GM12878 (cell line): ENCODE results near the gene TTC31. TPM values are rescaled to one million over a fixed set of nuclear protein-coding genes. Genes with fewer than 3 reads are reported as not detected.

ENCODE experiments used
- ASH2L ChIP-seq: fragments of 300-600, 200-600 bp; sonication (generic); IDR thresholded peaks from 2 replicates; pipeline ENCODE4 v1.6.1; 2017; ENCODE audit warnings: low read depth, mild to moderate bottlenecking, borderline replicate concordance
- ATF2 ChIP-seq: IDR thresholded peaks from 2 replicates; pipeline ENCODE4 v1.6.1; 2012; ENCODE audit warnings: low read length, inconsistent platforms
- BACH1 ChIP-seq: fragments of 450-650 bp; IDR thresholded peaks from 2 replicates; pipeline ENCODE4 v1.6.1; 2017; ENCODE audit warnings: mild to moderate bottlenecking, borderline replicate concordance
- BHLHE40 ChIP-seq, 2 experiments: fragments of 450-650 bp in 1 of 2; IDR thresholded peaks; 2 replicates each; pipeline ENCODE4 v1.6.1; 2011 to 2017; ENCODE audit warnings: low read depth in 2 of 2, borderline replicate concordance in 1 of 2, improper control_type of control experiment in 1 of 2, low read length in 1 of 2, mild to moderate bottlenecking in 1 of 2
- CHD1 ChIP-seq: IDR thresholded peaks from 2 replicates; pipeline ENCODE4 v1.6.1; 2012; ENCODE audit warnings: low read depth, low read length, improper control_type of control experiment
- HDAC6 ChIP-seq: fragments of 200-600 bp; sonication (generic); IDR thresholded peaks from one replicate; pipeline ENCODE4 v1.8.0; 2017; ENCODE audit warnings: antibody characterized with exemption; ENCODE audit not compliant: unreplicated experiment
- KAT2A ChIP-seq: conservative IDR thresholded peaks from 2 replicates; pipeline ENCODE4 v1.6.1; 2011; ENCODE audit warnings: low read depth, low read length; ENCODE audit not compliant: control insufficient read depth
- LARP7 ChIP-seq: fragments of 450-650 bp; IDR thresholded peaks from 2 replicates; pipeline ENCODE4 v1.6.1; 2017; ENCODE audit warnings: mild to moderate bottlenecking
- NR2C2 ChIP-seq: IDR thresholded peaks from 2 replicates; pipeline ENCODE4 v1.6.1; 2011; ENCODE audit warnings: borderline replicate concordance, low read depth; ENCODE audit not compliant: control insufficient read depth, insufficient read length
- POLR2AphosphoS5 ChIP-seq: IDR thresholded peaks from 2 replicates; pipeline ENCODE4 v1.6.1; 2011; ENCODE audit warnings: mild to moderate bottlenecking, low read length, inconsistent platforms
- RAD21 ChIP-seq: IDR thresholded peaks from 2 replicates; pipeline ENCODE4 v1.6.1; 2011; ENCODE audit warnings: mild to moderate bottlenecking, low read depth, low read length, moderate library complexity; ENCODE audit not compliant: insufficient read depth
- RAD51 ChIP-seq: fragments of 450-650 bp; IDR thresholded peaks from 2 replicates; pipeline ENCODE4 v1.6.1; 2016; ENCODE audit warnings: moderate library complexity, mild to moderate bottlenecking, inconsistent platforms
- RBBP5 ChIP-seq: fragments of 200-600 bp; sonication (generic); conservative IDR thresholded peaks from 2 replicates; pipeline ENCODE4 v1.6.1; 2016
- REST ChIP-seq: IDR thresholded peaks from 2 replicates; pipeline ENCODE4 v1.6.1; 2012; ENCODE audit warnings: mild to moderate bottlenecking, low read depth, low read length
- RFX5 ChIP-seq: IDR thresholded peaks from 2 replicates; pipeline ENCODE4 v1.6.1; 2011; ENCODE audit warnings: low read depth, low read length, improper control_type of control experiment
- SIX5 ChIP-seq: IDR thresholded peaks from 2 replicates; pipeline ENCODE4 v1.6.1; 2011; ENCODE audit warnings: mild to moderate bottlenecking, low read depth, low read length, moderate library complexity; ENCODE audit not compliant: severe bottlenecking
- SMC3 ChIP-seq: IDR thresholded peaks from 2 replicates; pipeline ENCODE4 v1.6.1; 2011; ENCODE audit warnings: low read length, improper control_type of control experiment, borderline replicate concordance
- polyA plus RNA-seq, 11 experiments: library from polyadenylated mRNA; depleted of rRNA in 4 of 11; unstranded in 6 of 11; stranded (reverse) in 5 of 11; fragments of >200 nt; fragmentation: Nextera tagmentation in 4 of 11; fragmentation: Illumina TruSeq in 1 of 11; extraction: Ambion mirVana in 4 of 11; extraction: Trizol in 1 of 11; gene quantifications; 1 replicate in 1 of 11; 2 replicates in 10 of 11; pipeline versions ENCODE4 v1.2.1 to v1.2.3, GENCODE V29; 2011 to 2016; ENCODE audit warnings: inconsistent platforms in 2 of 11, missing spikeins in 2 of 11, low read depth in 1 of 11
- total RNA-seq, 4 experiments: library from RNA; depleted of rRNA in 3 of 4; stranded (reverse); fragments of >200 nt in 3 of 4; fragmentation: Illumina TruSeq in 1 of 4; extraction: Trizol in 1 of 4; gene quantifications; 2 replicates each; pipeline versions ENCODE4 v1.2.1 to v1.2.3, GENCODE V29; 2013 to 2021
- TF ChIP-seq, protein P1 (sequence below): fragments of 450-650 bp; formaldehyde crosslinking; IDR thresholded peaks from 2 replicates; pipeline ENCODE4 v1.4.0; 2020; ENCODE audit warnings: mild to moderate bottlenecking, moderate library complexity

The TTC31 gene
- total and polyA plus RNA-seq, 10 of the 15 experiments (the other 5 are each of a cell fraction or from before 2014, with no cell fraction given) = 6.5 to 34.9 (median 25.9) TPM

- no peak for TF ChIP-seq REST
- no peak for TF ChIP-seq NR2C2
- no peak for TF ChIP-seq HDAC6
- TF ChIP-seq ATF2 = no peak
- TF ChIP-seq KAT2A = no peak
- TF ChIP-seq, protein P1, sequence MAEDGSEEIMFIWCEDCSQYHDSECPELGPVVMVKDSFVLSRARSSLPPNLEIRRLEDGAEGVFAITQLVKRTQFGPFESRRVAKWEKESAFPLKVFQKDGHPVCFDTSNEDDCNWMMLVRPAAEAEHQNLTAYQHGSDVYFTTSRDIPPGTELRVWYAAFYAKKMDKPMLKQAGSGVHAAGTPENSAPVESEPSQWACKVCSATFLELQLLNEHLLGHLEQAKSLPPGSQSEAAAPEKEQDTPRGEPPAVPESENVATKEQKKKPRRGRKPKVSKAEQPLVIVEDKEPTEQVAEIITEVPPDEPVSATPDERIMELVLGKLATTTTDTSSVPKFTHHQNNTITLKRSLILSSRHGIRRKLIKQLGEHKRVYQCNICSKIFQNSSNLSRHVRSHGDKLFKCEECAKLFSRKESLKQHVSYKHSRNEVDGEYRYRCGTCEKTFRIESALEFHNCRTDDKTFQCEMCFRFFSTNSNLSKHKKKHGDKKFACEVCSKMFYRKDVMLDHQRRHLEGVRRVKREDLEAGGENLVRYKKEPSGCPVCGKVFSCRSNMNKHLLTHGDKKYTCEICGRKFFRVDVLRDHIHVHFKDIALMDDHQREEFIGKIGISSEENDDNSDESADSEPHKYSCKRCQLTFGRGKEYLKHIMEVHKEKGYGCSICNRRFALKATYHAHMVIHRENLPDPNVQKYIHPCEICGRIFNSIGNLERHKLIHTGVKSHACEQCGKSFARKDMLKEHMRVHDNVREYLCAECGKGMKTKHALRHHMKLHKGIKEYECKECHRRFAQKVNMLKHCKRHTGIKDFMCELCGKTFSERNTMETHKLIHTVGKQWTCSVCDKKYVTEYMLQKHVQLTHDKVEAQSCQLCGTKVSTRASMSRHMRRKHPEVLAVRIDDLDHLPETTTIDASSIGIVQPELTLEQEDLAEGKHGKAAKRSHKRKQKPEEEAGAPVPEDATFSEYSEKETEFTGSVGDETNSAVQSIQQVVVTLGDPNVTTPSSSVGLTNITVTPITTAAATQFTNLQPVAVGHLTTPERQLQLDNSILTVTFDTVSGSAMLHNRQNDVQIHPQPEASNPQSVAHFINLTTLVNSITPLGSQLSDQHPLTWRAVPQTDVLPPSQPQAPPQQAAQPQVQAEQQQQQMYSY (CRISPR knock-in tag) = no peak
- TF ChIP-seq BACH1 = no peak
- TF ChIP-seq SIX5 = no peak
- no peak for TF ChIP-seq RAD21
- TF ChIP-seq CHD1 = no peak
- peak; percentile 84 for TF ChIP-seq POLR2AphosphoS5
- TF ChIP-seq BHLHE40 (IDR thresholded peaks at IDR 0.05; ENCODE audit: borderline replicate concordance in 1 of 2, low read depth in 2 of 2, low read length in 1 of 2) = no peak; a peak in 1 of 4 replicates
- no peak for TF ChIP-seq SMC3
- 0 out of 2 replicates have a peak, but pooled peaks have one; percentile 29 for TF ChIP-seq RFX5
- TF ChIP-seq LARP7 = no peak; the same call in 1 of the 2 replicates
- TF ChIP-seq RBBP5 = no peak
- TF ChIP-seq RAD51 = 0 out of 2 replicates have a peak, but pooled peaks have one; percentile 14
- TF ChIP-seq ASH2L = no peak
These were observed 47.6 kb downstream of the TTC31 start (continued) for GRCh38 chr2:74530239-74531187.
